Measurements from ENCODE around the gene WDR86. TPM values are rescaled to one million over a fixed set of nuclear protein-coding genes. Genes with fewer than 3 reads are reported as not detected.

WDR86 gene
- total and polyA plus RNA-seq, 2 of the 4 experiments (the other 2 are of a cell fraction) = not detected

GRCh38 chr7:151363182-151363581 is 46.7 kb downstream of the WDR86 start:
- Histone ChIP-seq H3K4me3 (ENCODE audit: insufficient read depth, low read depth, low read length) (no peak overlapping the region), H4K91ac (ENCODE audit: insufficient read depth, low read depth, low read length) (no peak overlapping the region), H3K27me3 (ENCODE audit: control insufficient read depth, insufficient read depth, low read length) (no peaks in the 10 kb centered on the region), H3K14ac (replicated peaks; ENCODE audit: low read depth, low read length) (no peak overlapping the region), H2BK120ac (ENCODE audit: low read depth, low read length) (no peak overlapping the region), H2AK9ac (replicated peaks; ENCODE audit: low read depth, low read length, poor library complexity) (no peak overlapping the region), H4K5ac (ENCODE audit: low read depth, low read length) (no peak overlapping the region), H2AK5ac (ENCODE audit: low read depth, low read length) (no peak overlapping the region), H3K79me1 (ENCODE audit: low read depth in 1 of 2, low read length in 2 of 2) (peaks cover 0 to 4% of the 10 kb centered on the region in 2 experiments; a peak in 1 of 4 replicates), H3K9ac (ENCODE audit: low read depth, low read length) (no peak overlapping the region), H2BK20ac (ENCODE audit: low read depth, low read length) (no peak overlapping the region), H2BK5ac (ENCODE audit: low read depth, low read length, poor library complexity, severe bottlenecking) (no peak overlapping the region), H3K18ac (ENCODE audit: low read depth, low read length) (no peak overlapping the region), H3K9me1 (ENCODE audit: insufficient read depth, low read length) (peaks cover 5% of the 10 kb centered on the region), H3K36me3 (ENCODE audit: control insufficient read depth, insufficient read depth, low read length) (peaks cover 13% of the 10 kb centered on the region), H2AFZ (replicated peaks; ENCODE audit: low read length, poor library complexity) (no peak overlapping the region), H3K9me3 (ENCODE audit: control insufficient read depth, insufficient read depth, low read length) (no peaks in the 10 kb centered on the region), H4K20me1 (ENCODE audit: insufficient read depth, low read length) (peaks cover 15% of the 10 kb centered on the region), H3K4me1 (ENCODE audit: control insufficient read depth, insufficient read depth, low read length) (peaks cover 16% of the 10 kb centered on the region), H3K4ac (ENCODE audit: low read depth, low read length) (no peak overlapping the region), H4K8ac (ENCODE audit: low read depth in 2 of 2, low read length in 2 of 2) (no peak overlapping the region), H2BK15ac (ENCODE audit: low read depth, low read length) (no peak overlapping the region), H3K23ac (ENCODE audit: low read depth, low read length) (no peak overlapping the region), H3K27ac (ENCODE audit: insufficient read depth, low read length) (no peak overlapping the region), H3K4me2 (ENCODE audit: low read depth, low read length) (no peak overlapping the region), H3K56ac (ENCODE audit: extremely low read depth, insufficient read depth, low read length) (no peak overlapping the region)
- CTCF ChIA-PET = interaction anchor here (0.6 to 0.7 kb wide), 2 partner anchors 8 to 382 kb away, joined by 3 to 4 read pairs; no protein-coding TSS in a partner anchor
- POLR2A ChIA-PET (ENCODE audit: unreplicated experiment) = no interaction called here
- TF ChIP-seq FOS (IDR thresholded peaks at IDR 0.05; ENCODE audit: low read depth, low read length) (no peak), POLR2A (IDR thresholded peaks at IDR 0.05; ENCODE audit: low read depth, low read length) (no peak), RFX5 (IDR thresholded peaks at IDR 0.05; ENCODE audit: low read depth, low read length) (no peak), SMC3 (IDR thresholded peaks at IDR 0.05; ENCODE audit: low read depth, low read length) (no peak), MXI1 (IDR thresholded peaks at IDR 0.05; ENCODE audit: borderline replicate concordance, low read depth, low read length) (no peak), RCOR1 (IDR thresholded peaks at IDR 0.05; ENCODE audit: insufficient replicate concordance, low read length) (no peak), ELK1 (IDR thresholded peaks at IDR 0.05; ENCODE audit: borderline replicate concordance, low read depth, low read length) (no peak), NFE2L2 (IDR thresholded peaks at IDR 0.05; ENCODE audit: low read depth, low read length) (no peak), MAZ (IDR thresholded peaks at IDR 0.05; ENCODE audit: borderline replicate concordance, low read depth, low read length) (no peak)
- no peak for DNase-seq
- intact Hi-C loops (cut with micrococcal nuclease) (no loop called here), in situ Hi-C loops (cut with MboI; ENCODE audit: low sequenced_read_pairs) (loop anchor here (25.0 kb wide), 1 partner anchor 399 kb away; no protein-coding TSS in a partner anchor), dilution Hi-C loops (cut with HindIII; ENCODE audit: low sequenced_read_pairs, unreplicated experiment) (no loop called here)
- no CpG with 5 or more reads among the region's 1 CpG for WGBS, 2 experiments (ENCODE audit: extremely low coverage in 2 of 2, insufficient read length in 1 of 2)
- no peak for ATAC-seq (ENCODE audit: low read depth)
- BruUV-seq (replicated peaks) = no TSS peak
